GM12878 (cell line): ENCODE data around the gene AP1S1.

ENCODE experiments used
- CHD2 ChIP-seq: IDR thresholded peaks from 2 replicates; pipeline ENCODE4 v1.6.1; 2011; ENCODE audit warnings: low read depth, low read length, improper control_type of control experiment, borderline replicate concordance
- CTCF ChIP-seq, 3 experiments: IDR thresholded peaks in 2 of 3; conservative IDR thresholded peaks in 1 of 3; 2 replicates each; pipeline ENCODE4 v1.5.1; 2011; ENCODE audit warnings: low read depth in 3 of 3, low read length in 3 of 3, mild to moderate bottlenecking in 3 of 3, control low read depth in 2 of 3, moderate library complexity in 2 of 3, inconsistent platforms in 1 of 3, mixed read lengths in 1 of 3; ENCODE audit not compliant: control insufficient read depth in 2 of 3, insufficient read depth in 1 of 3; ENCODE audit errors: extremely low read depth in 1 of 3
- EP300 ChIP-seq, 2 experiments: fragments of 150-350 bp in 1 of 2; IDR thresholded peaks; 2 replicates each; pipeline ENCODE4 v1.6.1; 2011 to 2012; ENCODE audit warnings: low read depth in 2 of 2, low read length in 2 of 2, borderline replicate concordance in 1 of 2, improper control_type of control experiment in 1 of 2, inconsistent platforms in 1 of 2; ENCODE audit not compliant: control insufficient read depth in 1 of 2
- GATAD2B ChIP-seq: fragments of 450-650 bp; conservative IDR thresholded peaks from 2 replicates; pipeline ENCODE4 v1.6.1; 2017; ENCODE audit warnings: low read depth, mild to moderate bottlenecking, moderate library complexity
- JUNB ChIP-seq: IDR thresholded peaks from 2 replicates; pipeline ENCODE4 v1.6.1; 2016; ENCODE audit warnings: antibody characterized with exemption, mild to moderate bottlenecking
- MXI1 ChIP-seq: fragments of 150-350 bp; IDR thresholded peaks from 2 replicates; pipeline ENCODE4 v1.6.1; 2011; ENCODE audit warnings: low read depth, mild to moderate bottlenecking, inconsistent platforms, low read length, improper control_type of control experiment
- MYC ChIP-seq: IDR thresholded peaks from 2 replicates; pipeline ENCODE4 v1.6.1; 2011; ENCODE audit warnings: mild to moderate bottlenecking, low read length, moderate library complexity, inconsistent platforms; ENCODE audit not compliant: insufficient read depth, insufficient replicate concordance, insufficient read length, severe bottlenecking
- POLR2AphosphoS2 ChIP-seq: IDR thresholded peaks from 2 replicates; pipeline ENCODE4 v1.6.1; 2011; ENCODE audit warnings: low read depth, mild to moderate bottlenecking, low read length, improper control_type of control experiment, moderate library complexity
- RCOR1 ChIP-seq: conservative IDR thresholded peaks from 2 replicates; pipeline ENCODE4 v1.6.1; 2012; ENCODE audit warnings: low read depth, low read length, improper control_type of control experiment
- YY1 ChIP-seq: IDR thresholded peaks from 2 replicates; pipeline ENCODE4 v1.6.1; 2011; ENCODE audit warnings: low read depth, mild to moderate bottlenecking, low read length
- ZBTB33 ChIP-seq: fragments of 450-650 bp; IDR thresholded peaks from 2 replicates; pipeline ENCODE4 v1.6.1; 2017; ENCODE audit warnings: mild to moderate bottlenecking
- ZNF274 ChIP-seq: IDR thresholded peaks from one replicate; pipeline ENCODE4 v1.8.0; 2011; ENCODE audit not compliant: insufficient read length, insufficient read depth

- TF ChIP-seq ZNF274 (no peak), MYC (no peak), CTCF (IDR thresholded peaks at IDR 0.05 in 2 of 3, conservative IDR thresholded peaks at IDR 0.05 in 1 of 3; ENCODE audit: control insufficient read depth in 2 of 3, extremely low read depth in 1 of 3, insufficient read depth in 1 of 3, low read depth in 3 of 3, low read length in 3 of 3) (no peak), ZBTB33 (no peak), CHD2 (no peak), JUNB (no peak), GATAD2B (no peak), EP300 (IDR thresholded peaks at IDR 0.05; ENCODE audit: borderline replicate concordance in 1 of 2, control insufficient read depth in 1 of 2, low read depth in 2 of 2, low read length in 2 of 2) (no peak), RCOR1 (no peak), YY1 (no peak), POLR2AphosphoS2 (no peak), MXI1 (no peak)
These were observed 12.8 kb downstream of the AP1S1 start for GRCh38 chr7:101166909-101167644.
